Hematopoietic multipotent progenitor cell (in vitro differentiated cells): ENCODE measurements around the gene PSMB8. TPM values are rescaled to one million over a fixed set of nuclear protein-coding genes. Genes with fewer than 3 reads are reported as not detected.
"Not testable (repeated sequence)": the region's sequence is repeated elsewhere in the genome, so short reads cannot be mapped to it uniquely, and the experiment has no call there.

ENCODE experiments used
- DNase-seq, 3 donors: peaks; one replicate each; pipeline ENCODE4 v3.0.0-alpha.2; 2011 to 2015; ENCODE audit warnings: low read depth in 2 of 3, low spot score in 2 of 3
- total RNA-seq: library from RNA; depleted of rRNA; stranded (reverse); fragments of >200 nt; gene quantifications from one replicate; pipeline ENCODE4 v1.2.3, GENCODE V29; 2012

Gene PSMB8
- 159 TPM for total RNA-seq

DNA sequence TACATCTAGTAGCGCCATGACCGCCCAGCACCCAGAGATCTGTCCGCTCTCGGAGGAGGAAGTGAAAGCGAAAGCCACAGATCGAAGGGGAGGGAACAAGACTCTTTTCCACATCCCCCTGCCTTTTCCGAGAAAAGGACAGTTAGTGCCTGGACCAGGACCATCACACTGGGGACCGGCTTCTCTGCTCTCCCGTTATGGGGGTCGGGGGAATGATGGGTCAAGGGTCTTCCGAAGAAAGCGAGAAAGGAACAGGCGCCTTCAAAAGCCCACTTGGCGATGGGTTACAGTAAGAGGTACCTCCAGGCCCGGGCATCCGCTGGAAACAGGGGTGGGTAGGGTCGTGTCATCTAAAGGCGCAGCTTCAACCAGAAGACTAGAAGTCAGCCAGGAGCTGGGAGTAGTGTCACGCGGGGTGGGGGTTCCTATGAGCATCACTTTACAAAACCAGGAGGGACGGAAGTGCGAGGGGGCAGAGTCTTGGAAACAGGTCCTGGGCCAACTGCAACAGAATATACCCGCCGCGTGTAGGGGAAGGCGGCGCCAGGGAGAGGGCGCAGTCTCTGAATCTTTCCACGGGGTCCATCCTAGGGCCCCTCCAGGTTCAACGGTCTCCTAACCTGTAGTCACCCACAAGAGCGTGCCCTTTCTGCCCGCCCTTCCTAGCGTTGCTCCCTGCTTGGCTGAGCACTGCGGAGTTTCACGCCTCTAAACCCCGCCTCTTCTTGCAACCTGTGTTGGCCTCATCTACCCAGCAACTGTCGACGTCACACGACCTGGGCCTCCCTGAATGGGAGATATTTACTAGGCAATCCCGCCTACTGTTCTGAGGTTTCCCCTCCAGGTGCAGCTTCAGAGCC, at the start of gene PSMB8:
PSMB8 (minus strand) TSS at position 69 of the 860 bp plus-strand sequence; CDS start at position 18, 51 bp downstream.
- peak; percentile 96 to 98 (median 96) for DNase-seq

GRCh38 chr6:32890831-32891230, 47.0 kb upstream of the PSMB8 start:
- DNase-seq, result peak in 1 of 3 donors; percentile 18

DNA sequence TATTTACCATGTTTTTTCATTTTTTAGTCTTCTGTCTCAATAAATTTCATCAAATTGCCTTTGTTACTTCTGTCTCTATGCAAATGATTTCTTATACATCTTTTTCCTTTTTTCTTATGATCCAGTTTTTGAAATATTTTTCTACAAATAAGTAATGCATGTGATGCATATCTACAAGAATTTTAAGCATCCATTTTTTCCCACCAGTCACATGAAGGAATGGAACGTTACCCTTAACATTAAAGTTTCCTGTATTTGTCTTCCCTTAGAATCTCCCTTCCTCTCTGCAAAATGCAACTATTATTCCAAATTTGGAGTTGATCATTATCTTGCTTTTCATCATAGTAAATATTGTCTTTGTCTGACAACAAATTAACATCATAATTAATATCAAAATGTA, 45.7 kb upstream of the PSMB8 start:
- DNase-seq, result no peak

- no peak for DNase-seq
Observed at GRCh38 chr6:32888576-32888975, 44.7 kb upstream of the PSMB8 start.

DNA sequence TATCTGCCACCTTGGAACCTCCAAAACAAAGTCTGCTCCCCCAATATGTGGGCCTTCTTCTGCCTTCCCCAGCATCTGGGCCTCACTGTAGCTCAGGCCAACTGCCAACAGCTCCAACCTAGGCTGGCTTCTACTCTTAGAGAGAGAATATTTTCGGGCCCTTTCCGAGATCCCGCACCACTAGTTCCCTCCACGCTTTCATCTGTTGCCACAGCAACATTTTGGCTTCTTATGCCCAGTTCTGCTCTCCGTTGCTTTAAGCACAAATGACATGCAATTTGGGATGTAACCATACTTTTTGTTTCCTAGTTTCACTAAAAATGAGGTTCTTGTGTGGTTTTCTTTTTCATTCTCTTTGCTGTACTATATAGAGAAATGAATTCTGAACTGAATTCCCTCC, 43.8 kb upstream of the PSMB8 start:
- no peak for DNase-seq

GRCh38 chr6:32886681-32887383, 43.0 kb upstream of the PSMB8 start:
- no peak for DNase-seq

DNA sequence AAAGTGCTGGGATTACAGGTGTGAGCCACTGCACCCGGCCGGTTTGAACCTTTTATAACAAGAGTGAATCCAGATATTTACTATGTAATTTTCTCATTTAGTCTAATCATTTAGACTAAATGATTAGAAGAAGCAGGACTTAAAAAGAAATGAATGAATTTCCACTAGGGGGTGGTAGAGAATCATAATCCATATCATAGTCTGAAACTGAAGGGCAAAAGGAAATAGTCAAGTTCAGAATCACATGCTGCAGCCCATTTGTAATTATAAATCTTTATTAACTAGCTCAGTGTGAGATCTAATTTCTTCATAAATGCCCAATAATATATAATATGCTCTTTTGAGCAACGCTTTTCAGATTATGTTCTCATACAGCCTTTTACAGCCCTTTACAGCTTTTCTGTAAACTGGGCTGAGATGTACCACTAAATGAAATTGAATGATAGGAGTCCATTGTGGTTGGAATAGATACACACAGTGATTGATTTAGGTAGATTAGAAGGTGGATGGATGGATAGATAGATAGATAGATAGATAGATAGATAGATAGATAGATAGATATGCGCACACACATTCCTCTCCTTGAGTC, 41.9 kb upstream of the PSMB8 start:
- peak; percentile 38 to 90 (median 71) for DNase-seq

DNA sequence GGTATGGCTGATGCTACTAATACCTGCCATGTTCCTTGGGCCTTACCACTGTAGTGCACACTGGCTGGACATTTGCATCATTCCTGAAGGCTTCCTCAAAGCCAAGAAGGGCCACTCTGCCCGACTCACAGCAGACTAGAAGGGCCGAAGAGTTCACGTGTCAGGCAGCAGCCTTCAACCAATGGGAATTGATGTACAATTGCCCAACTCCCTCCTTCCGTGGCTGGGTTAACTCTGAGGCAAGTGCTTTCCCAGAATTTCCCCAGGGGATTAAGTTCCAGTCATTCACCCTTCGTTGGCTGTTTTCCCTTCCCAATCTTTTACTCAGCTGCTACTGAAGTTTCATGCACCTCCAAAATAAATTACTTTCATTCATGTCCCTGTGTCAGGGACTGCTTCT, 39.9 kb upstream of the PSMB8 start:
- no peak for DNase-seq

DNA sequence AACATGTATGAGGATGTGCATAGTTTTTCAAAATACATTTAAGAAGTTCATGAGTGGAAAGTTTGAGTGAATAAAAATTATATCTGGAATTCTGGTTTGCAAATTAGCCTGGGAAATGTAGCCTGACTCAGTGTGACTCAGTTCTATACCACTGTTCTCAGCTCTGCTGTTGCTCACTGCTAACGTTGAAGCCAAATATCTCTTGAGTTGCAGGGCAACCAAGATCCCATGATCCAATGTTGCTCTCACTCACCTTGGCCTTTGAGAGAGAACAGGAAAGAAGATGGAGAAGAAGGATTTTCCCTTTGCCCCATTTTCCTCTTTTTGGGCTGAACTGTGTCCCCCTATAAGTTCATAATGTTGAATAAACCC, 39.0 kb upstream of the PSMB8 start:
- DNase-seq, result no peak

- DNase-seq, result not testable (repeated sequence)
Observed at GRCh38 chr6:32880962-32881361, 37.1 kb upstream of the PSMB8 start.

DNA sequence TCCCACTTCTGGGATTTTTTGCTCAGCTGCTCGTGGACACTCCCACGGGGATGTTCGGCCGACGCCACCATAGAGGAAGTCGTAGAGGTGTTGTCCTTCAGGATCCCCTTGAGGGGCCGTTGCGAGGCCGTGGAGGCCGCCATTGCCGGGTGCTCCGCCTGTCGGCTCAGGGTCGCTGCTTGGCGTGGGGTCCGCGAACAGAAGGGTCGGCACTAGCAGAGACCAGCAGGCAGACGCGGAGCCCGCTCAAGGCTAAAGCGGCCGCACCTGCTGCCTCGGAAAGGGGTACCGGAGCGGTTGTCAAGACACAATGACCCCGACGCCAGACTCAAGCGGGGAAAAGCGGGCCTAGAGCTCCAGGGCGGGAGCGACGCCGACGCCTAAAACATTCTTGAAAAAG, 35.8 kb upstream of the PSMB8 start:
- no peak for DNase-seq

DNA sequence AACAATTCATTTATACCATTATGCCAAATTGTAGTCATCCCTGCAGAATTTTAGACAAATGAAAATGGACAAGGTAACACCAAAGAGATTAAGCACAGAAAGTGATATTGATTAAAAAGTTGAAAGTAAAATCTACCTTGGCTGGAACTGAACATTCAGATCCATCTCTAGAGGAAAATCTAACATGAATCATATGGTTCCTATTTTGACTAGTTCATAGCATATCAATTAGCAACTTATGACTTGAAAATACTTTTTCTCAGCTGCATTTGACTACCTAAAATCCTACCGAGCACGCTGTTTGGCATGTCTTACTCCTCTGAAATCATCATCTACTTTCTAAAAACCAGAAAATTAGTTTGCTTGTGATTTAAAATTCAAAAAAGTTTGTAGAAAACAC, 32.8 kb upstream of the PSMB8 start:
- DNase-seq, result no peak

- DNase-seq, result not testable (repeated sequence)
Observed at GRCh38 chr6:32873947-32874346, 30.1 kb upstream of the PSMB8 start.

GRCh38 chr6:32868257-32868788, 24.5 kb upstream of the PSMB8 start:
- DNase-seq, result peak; percentile 79 to 92 (median 88)

- DNase-seq, result no peak
Observed at GRCh38 chr6:32867554-32868256, 23.9 kb upstream of the PSMB8 start.

GRCh38 chr6:32867022-32867477, 23.2 kb upstream of the PSMB8 start:
- peak in 1 of 3 donors; percentile 33 for DNase-seq

DNA sequence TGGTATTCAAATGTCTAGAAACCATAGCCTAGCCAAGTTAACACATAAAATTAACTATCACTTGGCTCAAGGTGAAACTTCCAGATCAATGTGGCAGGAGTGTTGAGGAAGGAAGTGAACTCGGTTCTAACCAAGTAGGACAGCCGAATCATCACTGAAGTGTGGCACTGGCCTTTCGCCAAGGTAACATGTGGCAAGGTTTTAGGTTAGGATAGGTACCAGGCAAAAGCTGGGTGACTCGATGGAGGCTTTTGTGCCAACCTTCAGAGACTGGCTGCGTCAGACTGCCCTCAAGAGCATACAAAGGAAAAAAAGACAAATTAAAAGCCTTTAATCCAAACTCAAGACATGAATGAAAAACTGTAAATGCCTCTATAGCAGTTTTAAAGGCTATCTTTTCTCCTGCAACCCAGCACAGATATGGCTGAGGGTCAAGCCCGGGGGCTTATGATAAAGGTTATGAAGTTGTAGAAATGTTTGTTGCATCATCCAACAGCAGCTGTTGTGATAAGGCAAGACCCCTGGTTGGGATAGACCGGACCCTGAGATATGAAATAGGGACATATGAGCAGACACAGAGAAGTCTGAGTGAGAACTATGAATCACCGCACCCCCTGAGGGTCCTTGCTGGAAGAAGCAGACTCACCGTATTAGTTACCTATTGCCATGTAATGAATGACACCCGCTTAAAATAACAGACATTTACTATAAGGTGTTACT, 22.0 kb upstream of the PSMB8 start:
- no peak for DNase-seq

GRCh38 chr6:32862725-32863124, 18.9 kb upstream of the PSMB8 start:
- DNase-seq, result no peak

GRCh38 chr6:32860674-32861073, 16.8 kb upstream of the PSMB8 start:
- no peak for DNase-seq

DNA sequence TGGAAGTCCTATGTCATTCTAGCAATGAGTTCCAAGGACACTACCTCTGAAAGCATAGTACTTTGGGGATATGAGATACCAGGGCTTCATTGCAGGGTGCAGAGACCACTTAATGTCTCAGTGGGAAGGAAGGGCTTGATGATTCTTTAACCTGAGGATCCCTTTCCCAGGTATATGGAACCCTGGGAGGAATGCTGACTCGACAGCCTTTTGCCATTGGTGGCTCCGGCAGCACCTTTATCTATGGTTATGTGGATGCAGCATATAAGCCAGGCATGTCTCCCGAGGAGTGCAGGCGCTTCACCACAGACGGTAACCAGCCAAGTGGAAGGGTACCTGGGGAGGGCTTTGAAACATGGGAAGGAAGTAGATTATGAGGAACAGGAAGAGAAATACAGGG, 14.3 kb upstream of the PSMB8 start:
- no peak for DNase-seq
